ENCODE measurements around the gene SEPTIN2.
"Not testable (repeated sequence)": the region's sequence is repeated elsewhere in the genome, so short reads cannot be mapped to it uniquely, and the experiment has no call there.

Gene SEPTIN2

DNA sequence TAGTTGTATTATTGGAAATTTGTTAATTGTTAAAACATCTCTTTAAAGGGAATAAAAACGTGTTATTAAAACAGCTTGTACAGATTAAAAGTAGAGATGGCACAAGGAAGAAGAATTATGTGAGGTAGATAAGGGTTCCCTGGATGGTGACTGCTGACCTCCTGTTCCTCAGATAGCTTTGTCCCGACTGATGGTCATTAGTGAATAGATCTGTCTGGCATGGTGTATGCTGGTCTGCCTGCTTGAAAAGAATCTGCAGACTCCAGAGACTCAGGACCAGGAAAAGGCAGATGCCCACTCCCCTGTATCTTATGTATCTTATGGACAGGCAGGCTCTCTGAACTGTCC, 34.8 kb downstream of the SEPTIN2 start:
- no peak for DNase-seq (ENCODE audit: low read depth in 1 of 2, low spot score in 1 of 2)

GRCh38 chr2:241350878-241351639, 35.3 kb downstream of the SEPTIN2 start:
- DNase-seq (ENCODE audit: low read depth in 1 of 2, low spot score in 1 of 2): no peak

DNA sequence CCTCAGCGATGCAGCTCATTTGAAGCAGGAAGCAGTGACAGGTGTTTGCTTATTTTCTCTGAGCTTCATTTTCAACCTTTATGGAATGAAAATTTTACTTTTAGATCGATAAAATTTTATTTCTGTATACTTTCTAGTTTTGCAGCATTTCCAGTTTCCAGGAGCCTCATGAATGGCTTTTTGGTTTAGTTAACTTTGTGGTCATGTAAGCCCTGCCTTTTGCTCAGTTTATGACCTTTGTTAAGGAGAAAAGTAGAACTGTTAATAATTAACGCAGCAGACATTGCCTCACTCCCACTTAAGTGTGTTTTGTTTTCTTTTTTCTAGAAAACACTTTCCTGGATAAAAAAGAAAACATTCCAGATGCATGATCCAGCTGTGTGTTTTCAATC, 35.9 kb downstream of the SEPTIN2 start:
- DNase-seq (ENCODE audit: low read depth in 1 of 2, low spot score in 1 of 2): no peak

DNA sequence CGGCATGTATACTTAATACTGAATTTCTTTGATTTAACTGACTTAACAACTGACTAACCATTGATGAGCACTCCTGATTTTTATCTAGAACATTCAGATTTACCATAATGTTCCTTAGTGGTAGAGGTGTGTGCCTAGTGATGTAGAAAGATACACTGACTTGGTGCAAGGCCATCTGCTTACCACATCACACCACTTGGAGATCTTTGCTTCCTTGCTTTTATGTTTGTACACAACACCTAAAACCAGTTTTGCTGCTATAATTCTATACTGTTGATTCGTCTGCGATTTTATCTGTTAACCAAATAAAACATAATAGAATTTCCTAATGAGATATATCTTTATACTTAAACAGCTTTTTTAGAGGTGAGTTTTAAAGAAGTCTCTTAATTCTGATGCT, 36.5 kb downstream of the SEPTIN2 start:
- DNase-seq (ENCODE audit: low read depth in 1 of 2, low spot score in 1 of 2): no peak

- DNase-seq (ENCODE audit: low read depth in 1 of 2, low spot score in 1 of 2): peak; percentile 44 to 56
Measured at GRCh38 chr2:241354668-241355658, 39.2 kb downstream of the SEPTIN2 start.

- DNase-seq (ENCODE audit: low read depth in 1 of 2, low spot score in 1 of 2): peak; percentile 92 to 95
Measured at GRCh38 chr2:241355983-241356870, 40.5 kb downstream of the SEPTIN2 start, which contains the start of gene FARP2. FARP2 (plus strand) TSS chr2:241356285; CDS start chr2:241373108, 16,823 bp downstream.

DNA sequence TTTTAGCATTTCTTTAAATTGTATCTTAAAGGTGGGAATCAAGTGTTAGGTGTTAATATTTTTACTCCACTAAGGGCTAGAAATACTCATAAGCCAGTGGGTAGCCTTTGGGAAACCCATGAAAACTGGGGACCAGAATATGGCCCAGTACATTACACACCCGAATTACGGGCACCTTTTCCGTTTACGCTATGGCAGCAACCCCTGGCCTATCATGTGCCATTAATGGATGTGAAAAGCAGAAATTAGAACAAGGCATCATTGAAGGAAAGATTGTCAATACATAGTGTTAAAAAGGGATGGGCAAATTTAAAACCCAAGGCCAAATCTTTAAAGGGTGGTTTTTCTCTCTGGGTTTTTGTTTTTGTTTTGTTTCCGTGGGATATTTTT, 41.1 kb downstream of the SEPTIN2 start:
- no peak for DNase-seq (ENCODE audit: low read depth in 1 of 2, low spot score in 1 of 2)

- no peak for DNase-seq (ENCODE audit: low read depth in 1 of 2, low spot score in 1 of 2)
Measured at GRCh38 chr2:241357531-241357930, 41.8 kb downstream of the SEPTIN2 start.

DNA sequence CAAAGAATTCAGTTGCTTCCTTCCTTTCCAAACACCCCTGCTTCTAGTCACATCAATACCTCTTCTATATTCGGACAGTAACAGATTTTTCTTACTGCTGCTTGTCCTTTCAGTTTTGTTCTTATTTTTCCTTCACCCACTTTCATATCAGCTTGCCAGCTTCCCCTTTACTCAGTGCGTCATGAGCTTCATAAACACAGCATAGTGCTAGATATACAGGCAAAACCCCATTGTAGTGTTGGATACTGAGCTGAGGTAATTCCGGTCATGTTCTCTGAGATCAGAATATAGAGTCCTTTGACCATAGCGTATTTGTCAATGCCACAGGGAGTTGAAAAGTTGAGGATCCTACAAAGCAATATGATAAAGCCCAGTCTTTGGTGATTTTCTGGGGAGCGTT, 42.7 kb downstream of the SEPTIN2 start:
- DNase-seq (ENCODE audit: low read depth in 1 of 2, low spot score in 1 of 2): no peak

DNA sequence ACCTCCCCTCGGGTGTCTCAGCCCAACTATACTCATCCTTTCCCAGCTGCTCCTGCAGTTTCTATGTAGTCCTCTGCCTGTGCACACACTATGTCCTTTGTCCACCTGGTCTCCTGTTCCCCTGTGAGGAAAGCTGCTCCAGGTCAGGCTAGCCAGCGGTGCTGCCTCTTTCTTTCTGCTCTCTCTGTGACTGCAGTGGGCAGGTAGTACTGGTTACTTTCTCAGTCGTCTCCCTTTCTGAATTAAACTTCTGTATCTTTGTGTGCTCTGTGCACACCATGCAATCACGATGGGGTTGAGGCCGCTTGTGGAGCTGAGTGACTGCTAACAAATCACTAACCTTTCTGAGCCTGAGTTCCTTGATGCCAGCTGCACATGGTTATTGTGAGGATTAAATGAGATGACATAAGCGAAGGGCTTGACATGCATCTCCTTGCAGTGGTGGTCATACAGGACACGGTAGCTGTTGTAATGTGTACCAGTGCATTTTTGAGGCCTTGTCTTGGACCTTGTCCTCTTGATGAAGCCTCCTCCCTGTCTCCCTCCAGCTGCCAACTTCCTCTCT, 43.8 kb downstream of the SEPTIN2 start:
- DNase-seq (ENCODE audit: low read depth in 1 of 2, low spot score in 1 of 2): no peak

GRCh38 chr2:241363426-241363825, 47.7 kb downstream of the SEPTIN2 start:
- DNase-seq (ENCODE audit: low read depth in 1 of 2, low spot score in 1 of 2): no peak

DNA sequence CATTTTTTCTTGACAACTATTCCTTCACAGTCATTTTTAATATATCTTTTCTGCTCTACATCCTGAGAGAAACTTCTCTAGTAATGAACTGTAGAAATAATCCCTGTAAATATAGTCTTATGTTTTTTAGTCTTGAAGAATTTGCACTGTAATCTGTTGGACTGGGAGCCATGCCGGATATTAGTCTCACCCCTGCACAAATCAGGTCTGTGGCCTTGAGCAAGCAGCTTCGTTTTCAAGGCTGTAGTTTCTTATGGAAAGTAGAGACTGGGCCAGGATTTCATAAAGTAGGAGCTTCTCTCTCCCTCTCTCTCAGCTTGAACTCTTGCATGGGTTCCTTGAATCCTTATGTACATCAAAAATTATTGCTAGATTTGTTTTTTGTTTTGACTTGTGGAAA, 49.1 kb downstream of the SEPTIN2 start:
- DNase-seq (ENCODE audit: low read depth in 1 of 2, low spot score in 1 of 2): no peak

DNA sequence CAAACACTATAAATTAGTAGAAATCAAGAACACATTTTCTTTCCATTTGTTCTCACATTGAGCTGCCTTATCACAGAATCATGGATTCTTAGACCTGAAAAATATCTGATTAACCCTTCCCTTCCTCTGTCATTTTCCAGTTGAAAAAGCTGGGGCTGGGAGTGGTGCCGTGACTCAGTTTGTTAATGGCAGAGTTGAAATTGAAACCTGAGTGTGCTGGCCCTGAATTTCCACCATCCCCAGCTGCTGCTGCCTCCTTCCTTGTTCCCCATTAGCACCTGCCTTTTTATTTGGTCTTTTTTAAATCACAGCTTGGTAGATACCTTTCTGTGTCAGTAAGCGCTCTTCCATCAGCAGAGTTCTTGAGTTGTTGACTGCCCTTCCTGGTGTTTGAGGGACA, 51.0 kb downstream of the SEPTIN2 start:
- DNase-seq (ENCODE audit: low read depth in 1 of 2, low spot score in 1 of 2): no peak

GRCh38 chr2:241368643-241369042, 52.9 kb downstream of the SEPTIN2 start:
- no peak for DNase-seq (ENCODE audit: low read depth in 1 of 2, low spot score in 1 of 2)

GRCh38 chr2:241372361-241372992, 56.8 kb downstream of the SEPTIN2 start:
- DNase-seq (ENCODE audit: low read depth in 1 of 2, low spot score in 1 of 2): no peak

- no peak for DNase-seq (ENCODE audit: low read depth in 1 of 2, low spot score in 1 of 2)
Measured at GRCh38 chr2:241373446-241373845, 57.7 kb downstream of the SEPTIN2 start.

DNA sequence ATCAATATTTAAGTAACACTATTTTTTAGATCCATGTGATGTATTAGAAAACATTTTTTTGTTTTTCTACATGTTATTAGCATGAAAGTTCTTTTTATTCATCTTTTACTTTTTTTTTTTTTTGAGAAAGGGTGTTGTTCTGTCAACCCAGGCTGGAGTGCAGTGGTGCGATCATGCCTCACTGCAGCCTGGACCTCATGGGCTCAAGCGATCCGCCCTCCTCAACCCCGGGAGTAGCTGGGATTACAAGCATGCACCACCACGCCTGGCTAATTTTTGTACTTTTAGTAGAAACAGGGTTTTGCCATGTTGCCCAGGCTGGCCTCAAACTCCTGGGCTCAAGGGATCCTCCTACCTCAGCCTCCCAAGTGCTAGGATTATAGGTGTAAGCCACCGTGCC, 58.2 kb downstream of the SEPTIN2 start:
- DNase-seq (ENCODE audit: low read depth in 1 of 2, low spot score in 1 of 2): not testable (repeated sequence)

- DNase-seq (ENCODE audit: low read depth in 1 of 2, low spot score in 1 of 2): no peak
Measured at GRCh38 chr2:241375300-241375699, 59.6 kb downstream of the SEPTIN2 start.

GRCh38 chr2:241376808-241377207, 61.1 kb downstream of the SEPTIN2 start:
- no peak for DNase-seq (ENCODE audit: low read depth in 1 of 2, low spot score in 1 of 2)

- DNase-seq (ENCODE audit: low read depth in 1 of 2, low spot score in 1 of 2): no peak
Measured at GRCh38 chr2:241378816-241379215, 63.1 kb downstream of the SEPTIN2 start.

Measured in stimulated activated CD4-positive, alpha-beta T cell treated with anti-CD3 and anti-CD28 coated beads, Interleukin-15, amount 100 ng/mL, for 1 hour (primary cell).